NK-92 (cell line): ENCODE results near the gene CHMP2B.

Experiments
- DNase-seq: peaks from one replicate; lab custom pipeline; 2025; ENCODE audit not compliant: unreplicated experiment; lab: John Stamatoyannopoulos, UW

The CHMP2B gene

GRCh38 chr3:87227104-87227834 is at the start of gene CHMP2B:
Gene CHMP2B, plus strand, starts transcription at chr3:87227309. Its CDS starts 214 bp downstream, at chr3:87227523.
- DNase-seq: peak; percentile 48

- DNase-seq: no peak
These were observed 47.5 kb upstream of the CHMP2B start for GRCh38 chr3:87179642-87180041.

- DNase-seq: no peak
These were observed 45.6 kb upstream of the CHMP2B start for GRCh38 chr3:87181551-87181950.

GRCh38 chr3:87182023-87182422 is 45.1 kb upstream of the CHMP2B start:
- no peak for DNase-seq

- DNase-seq: no peak
These were observed 40.4 kb upstream of the CHMP2B start for GRCh38 chr3:87186608-87187159.

- no peak for DNase-seq
These were observed 35.9 kb upstream of the CHMP2B start for GRCh38 chr3:87191175-87191574.

GRCh38 chr3:87191641-87192040 is 35.5 kb upstream of the CHMP2B start:
- no peak for DNase-seq

- DNase-seq: no peak
These were observed 30.2 kb upstream of the CHMP2B start for GRCh38 chr3:87196879-87197278.

GRCh38 chr3:87197531-87197930 is 29.6 kb upstream of the CHMP2B start:
- no peak for DNase-seq

GRCh38 chr3:87198774-87199173 is 28.3 kb upstream of the CHMP2B start:
- no peak for DNase-seq

- DNase-seq: no peak
These were observed 27.5 kb upstream of the CHMP2B start for GRCh38 chr3:87199628-87200027.

- no peak for DNase-seq
These were observed 27.0 kb upstream of the CHMP2B start for GRCh38 chr3:87200060-87200647.

- no peak for DNase-seq
These were observed 25.4 kb upstream of the CHMP2B start for GRCh38 chr3:87201727-87202126.

GRCh38 chr3:87203809-87204208 is 23.3 kb upstream of the CHMP2B start:
- no peak for DNase-seq

- DNase-seq: no peak
These were observed 21.0 kb upstream of the CHMP2B start for GRCh38 chr3:87206070-87206469.

GRCh38 chr3:87206635-87207034 is 20.5 kb upstream of the CHMP2B start:
- DNase-seq: no peak

GRCh38 chr3:87207460-87207859 is 19.6 kb upstream of the CHMP2B start:
- DNase-seq: no peak

GRCh38 chr3:87209111-87209510 is 18.0 kb upstream of the CHMP2B start:
- no peak for DNase-seq

- DNase-seq: no peak
These were observed 8.5 kb upstream of the CHMP2B start for GRCh38 chr3:87218560-87218959.

GRCh38 chr3:87219611-87220010 is 7.5 kb upstream of the CHMP2B start:
- DNase-seq: no peak

GRCh38 chr3:87225659-87226058 is 1.4 kb upstream of the CHMP2B start:
- DNase-seq: no peak

- DNase-seq: no peak
These were observed 681 bp downstream of the CHMP2B start for GRCh38 chr3:87227835-87228144.

GRCh38 chr3:87228316-87228715 is 1.2 kb downstream of the CHMP2B start:
- no peak for DNase-seq
